HG02885 (cell line): ENCODE data around the gene METTL14.

Experiments used
- ATAC-seq: cut with Tn5 transposase; IDR thresholded peaks from one replicate; pipeline ENCODE4 v1.9.1; 2021; ENCODE audit warnings: mild to moderate bottlenecking; ENCODE audit not compliant: unreplicated experiment, poor library complexity

METTL14 gene

GRCh38 chr4:118732591-118733330 is 47.6 kb downstream of the METTL14 start:
- ATAC-seq, result no peak

- ATAC-seq, result no peak
Observed at GRCh38 chr4:118734491-118735205, 49.5 kb downstream of the METTL14 start.

GRCh38 chr4:118736900-118737299 is 51.7 kb downstream of the METTL14 start:
- ATAC-seq, result no peak

- no peak for ATAC-seq
Observed at GRCh38 chr4:118738090-118738489, 52.9 kb downstream of the METTL14 start.

GRCh38 chr4:118739022-118739713 is 54.0 kb downstream of the METTL14 start:
- ATAC-seq, result no peak

- ATAC-seq, result no peak
Observed at GRCh38 chr4:118740869-118741268, 55.7 kb downstream of the METTL14 start.

- ATAC-seq, result no peak
Observed at GRCh38 chr4:118741301-118741855, 56.2 kb downstream of the METTL14 start.

GRCh38 chr4:118742050-118742449 is 56.9 kb downstream of the METTL14 start:
- no peak for ATAC-seq

- ATAC-seq, result no peak
Observed at GRCh38 chr4:118743867-118744266, 58.7 kb downstream of the METTL14 start.

- ATAC-seq, result no peak
Observed at GRCh38 chr4:118745357-118745756, 60.2 kb downstream of the METTL14 start.

- no peak for ATAC-seq
Observed at GRCh38 chr4:118746251-118746919, 61.2 kb downstream of the METTL14 start.

GRCh38 chr4:118749347-118749988 is 64.3 kb downstream of the METTL14 start:
- no peak for ATAC-seq

- no peak for ATAC-seq
Observed at GRCh38 chr4:118751629-118752323, 66.6 kb downstream of the METTL14 start.

- no peak for ATAC-seq
Observed at GRCh38 chr4:118752551-118752950, 67.4 kb downstream of the METTL14 start.

GRCh38 chr4:118753096-118753495 is 67.9 kb downstream of the METTL14 start:
- ATAC-seq, result no peak

GRCh38 chr4:118753685-118754084 is 68.5 kb downstream of the METTL14 start:
- no peak for ATAC-seq

GRCh38 chr4:118754890-118755289 is 69.7 kb downstream of the METTL14 start:
- no peak for ATAC-seq

- no peak for ATAC-seq
Observed at GRCh38 chr4:118755438-118756226, 70.4 kb downstream of the METTL14 start.

GRCh38 chr4:118756429-118756828 is 71.2 kb downstream of the METTL14 start:
- no peak for ATAC-seq
